HG03196 (cell line): ENCODE data around the gene IGSF3.

Experiments used
- ATAC-seq: cut with Tn5 transposase; IDR thresholded peaks from one replicate; pipeline ENCODE4 v1.9.1; 2021; ENCODE audit not compliant: unreplicated experiment

Gene IGSF3

GRCh38 chr1:116667575-116668105 is at the start of gene IGSF3:
Gene IGSF3, minus strand, starts transcription at chr1:116667733. Its CDS starts 1,407 bp downstream, at chr1:116666326.
- no peak for ATAC-seq

- no peak for ATAC-seq
These were observed 49.8 kb upstream of the IGSF3 start for GRCh38 chr1:116717318-116717717.

- no peak for ATAC-seq
These were observed 48.9 kb upstream of the IGSF3 start for GRCh38 chr1:116716391-116716790.

- no peak for ATAC-seq
These were observed 45.9 kb upstream of the IGSF3 start for GRCh38 chr1:116713474-116713873.

- ATAC-seq = no peak
These were observed 45.0 kb upstream of the IGSF3 start for GRCh38 chr1:116712510-116712909.

- ATAC-seq = no peak
These were observed 43.8 kb upstream of the IGSF3 start for GRCh38 chr1:116711263-116711840.

- no peak for ATAC-seq
These were observed 43.1 kb upstream of the IGSF3 start for GRCh38 chr1:116710420-116711262.

- ATAC-seq = no peak
These were observed 42.2 kb upstream of the IGSF3 start for GRCh38 chr1:116709666-116710167.

- no peak for ATAC-seq
These were observed 40.8 kb upstream of the IGSF3 start for GRCh38 chr1:116708255-116708900.

GRCh38 chr1:116706841-116707240 is 39.3 kb upstream of the IGSF3 start:
- no peak for ATAC-seq

- no peak for ATAC-seq
These were observed 38.6 kb upstream of the IGSF3 start for GRCh38 chr1:116706123-116706522.

GRCh38 chr1:116704278-116704677 is 36.7 kb upstream of the IGSF3 start:
- ATAC-seq = no peak

- no peak for ATAC-seq
These were observed 32.1 kb upstream of the IGSF3 start for GRCh38 chr1:116699605-116700004.

GRCh38 chr1:116698244-116698595 is 30.7 kb upstream of the IGSF3 start:
- ATAC-seq = no peak

- ATAC-seq = no peak
These were observed 30.2 kb upstream of the IGSF3 start for GRCh38 chr1:116697548-116698243.

GRCh38 chr1:116694524-116694923 is 27.0 kb upstream of the IGSF3 start:
- no peak for ATAC-seq

- ATAC-seq = no peak
These were observed 26.4 kb upstream of the IGSF3 start for GRCh38 chr1:116693759-116694480.

- ATAC-seq = no peak
These were observed 25.3 kb upstream of the IGSF3 start for GRCh38 chr1:116692879-116693278.

GRCh38 chr1:116690849-116691406 is 23.4 kb upstream of the IGSF3 start:
- ATAC-seq = no peak

- ATAC-seq = no peak
These were observed 22.9 kb upstream of the IGSF3 start for GRCh38 chr1:116690396-116690848.
